Skin epidermis (tissue), 12 donors: Measurements from ENCODE around the gene VPS13D.
A peak's percentile ranks its signal among the peaks of the same experiment; 100 is the strongest.

ENCODE experiments used
- H3K27ac ChIP-seq, 21 experiments: fragments of 200-600 bp; sonication (generic) in 11 of 21; one replicate each; pipeline ENCODE4 v1.5.0; 2020; ENCODE audit warnings: mild to moderate bottlenecking in 3 of 21, inconsistent platforms in 2 of 21, moderate library complexity in 2 of 21
- H3K4me3 ChIP-seq, 7 experiments: fragments of 200-600 bp; sonication (generic) in 2 of 7; one replicate each; pipeline ENCODE4 v1.5.0; 2020; ENCODE audit warnings: inconsistent platforms in 2 of 7, mild to moderate bottlenecking in 2 of 7, moderate library complexity in 1 of 7

The VPS13D gene

DNA sequence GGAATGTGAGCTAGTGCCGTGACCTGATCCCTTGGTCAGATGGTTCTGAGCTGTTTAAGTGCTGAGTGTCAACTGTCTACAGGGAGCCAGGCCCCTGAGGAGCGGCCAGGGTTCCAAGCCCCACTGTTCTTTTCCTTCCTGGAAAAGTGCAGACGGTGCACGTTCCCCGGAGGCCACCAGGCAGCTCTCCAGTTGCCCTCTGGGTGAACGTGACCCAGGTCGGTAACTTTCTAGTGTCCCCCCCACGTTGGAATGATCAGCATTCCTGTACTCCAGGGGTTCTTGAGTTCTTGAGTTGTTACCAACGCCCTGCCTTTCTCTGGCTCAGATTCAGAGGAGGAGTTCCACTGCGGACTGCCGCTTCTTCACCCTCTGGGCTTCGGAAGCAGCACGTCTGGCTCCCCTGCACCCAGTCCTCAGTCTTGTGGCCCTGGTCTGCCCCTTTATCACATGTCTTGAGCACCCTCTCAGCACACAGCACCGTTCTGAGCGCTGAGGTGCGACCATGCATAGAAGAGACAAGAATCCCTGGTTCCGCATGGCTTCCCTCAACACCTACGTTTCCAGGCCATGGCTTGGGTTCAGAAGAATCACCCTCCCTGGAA, 256.7 kb downstream of the VPS13D start:
- Histone ChIP-seq H3K4me3 (no peak overlapping the region), H3K27ac (peak overlapping the region in 2 of 21 experiments; percentile 28 to 71)

DNA sequence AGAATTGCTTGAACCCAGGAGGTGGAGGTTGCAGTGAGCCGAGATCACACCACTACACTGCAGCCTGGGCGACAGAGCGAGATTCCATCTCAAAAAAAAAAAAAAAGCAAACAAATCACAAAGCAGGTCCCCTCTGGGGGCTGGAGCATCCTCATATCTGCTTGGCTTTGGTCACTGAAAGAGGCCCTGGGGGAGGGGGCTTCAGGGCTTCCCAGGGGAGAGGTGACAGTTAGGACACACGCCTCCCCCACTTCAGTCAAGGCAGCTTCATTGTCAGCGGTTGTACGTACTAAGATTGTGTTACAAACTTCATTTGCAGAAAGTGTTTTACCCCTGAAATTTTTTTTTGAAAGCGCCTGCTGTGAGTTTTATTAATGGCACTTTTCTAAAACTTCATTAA, 257.7 kb downstream of the VPS13D start:
- Histone ChIP-seq H3K4me3 (no peak overlapping the region), H3K27ac (no peak overlapping the region)

DNA sequence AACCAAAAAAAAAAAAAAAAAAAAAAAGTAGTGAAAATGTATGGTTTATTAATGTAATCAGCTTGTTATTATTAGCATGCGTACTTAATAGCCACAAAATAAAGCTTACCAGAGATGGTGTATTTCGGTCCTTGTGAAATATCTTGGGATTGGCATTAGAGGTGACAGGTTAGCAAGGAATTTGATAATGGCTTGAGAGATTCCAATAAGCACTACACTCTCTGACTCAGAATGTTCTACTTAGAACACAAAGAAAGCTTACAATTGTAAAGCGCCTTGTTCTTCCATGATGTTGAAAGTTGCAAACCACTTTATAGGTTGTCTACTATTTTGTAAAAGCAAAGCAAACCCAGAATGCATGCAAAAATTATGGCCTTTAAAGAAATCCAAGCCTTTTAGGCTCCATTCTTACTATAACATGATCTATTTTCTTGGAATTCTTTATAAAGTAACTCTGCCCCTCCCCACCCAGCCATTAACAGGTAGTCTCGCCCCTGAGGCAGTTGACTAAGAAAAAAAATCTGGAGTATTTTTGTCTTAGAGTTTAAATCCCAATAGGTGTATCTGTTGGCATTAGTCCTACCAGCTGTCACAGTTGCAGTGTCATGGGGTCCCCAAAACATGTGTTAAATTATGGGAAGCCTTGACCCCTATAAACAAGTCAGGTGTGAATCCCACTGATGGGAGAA, 259.0 kb downstream of the VPS13D start:
- Histone ChIP-seq H3K4me3 (no peak overlapping the region), H3K27ac (no peak overlapping the region)

DNA sequence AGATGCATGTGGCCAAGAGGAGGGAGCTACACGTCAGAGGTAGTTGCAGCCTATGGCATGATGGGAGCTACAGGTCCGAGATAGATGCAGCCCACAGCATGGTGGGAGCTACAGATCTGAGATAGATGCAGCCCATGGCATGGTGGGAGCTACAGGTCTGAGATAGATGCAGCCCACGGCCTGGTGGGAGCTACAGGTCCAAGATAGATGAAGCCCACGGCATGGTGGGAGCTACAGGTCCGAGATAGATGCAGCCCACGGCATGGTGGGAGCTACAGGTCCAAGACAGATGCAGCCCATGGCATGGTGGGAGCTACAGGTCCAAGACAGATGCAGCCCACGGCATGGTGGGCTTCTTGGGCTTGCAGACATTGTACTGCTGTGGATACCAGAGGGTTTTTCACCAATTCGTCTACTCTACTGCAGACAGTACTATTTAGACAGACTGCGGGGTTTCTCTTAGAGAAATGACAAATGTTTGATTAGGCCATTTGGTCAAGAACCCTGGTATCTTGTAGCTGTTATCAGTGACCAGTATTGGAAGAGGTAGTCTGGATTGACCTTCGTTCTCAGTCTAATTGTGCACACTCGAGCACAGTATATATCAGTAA, 260.8 kb downstream of the VPS13D start:
- H3K27ac ChIP-seq = no peak overlapping the region
- H3K4me3 ChIP-seq = no peak overlapping the region

DNA sequence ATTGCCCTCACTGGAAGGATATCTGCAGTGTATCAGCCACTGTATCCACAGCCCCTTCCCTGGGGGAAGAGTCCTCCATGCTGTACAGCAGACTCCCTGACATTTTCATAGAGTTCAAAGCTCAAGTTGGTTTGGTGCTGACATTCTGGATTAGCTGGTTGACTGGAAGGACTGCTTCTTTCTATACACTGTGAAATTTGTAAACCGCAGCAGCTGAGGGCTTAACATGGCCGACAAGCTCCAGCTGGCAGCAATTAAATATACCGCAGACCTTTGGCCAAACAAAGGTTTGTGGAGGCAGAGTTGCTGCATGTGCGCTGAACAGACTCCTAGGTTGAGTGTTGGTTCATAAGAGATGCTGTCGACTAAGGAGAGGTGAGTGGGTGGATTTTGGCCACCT, 261.8 kb downstream of the VPS13D start:
- no peak overlapping the region for H3K4me3 ChIP-seq
- no peak overlapping the region for H3K27ac ChIP-seq

DNA sequence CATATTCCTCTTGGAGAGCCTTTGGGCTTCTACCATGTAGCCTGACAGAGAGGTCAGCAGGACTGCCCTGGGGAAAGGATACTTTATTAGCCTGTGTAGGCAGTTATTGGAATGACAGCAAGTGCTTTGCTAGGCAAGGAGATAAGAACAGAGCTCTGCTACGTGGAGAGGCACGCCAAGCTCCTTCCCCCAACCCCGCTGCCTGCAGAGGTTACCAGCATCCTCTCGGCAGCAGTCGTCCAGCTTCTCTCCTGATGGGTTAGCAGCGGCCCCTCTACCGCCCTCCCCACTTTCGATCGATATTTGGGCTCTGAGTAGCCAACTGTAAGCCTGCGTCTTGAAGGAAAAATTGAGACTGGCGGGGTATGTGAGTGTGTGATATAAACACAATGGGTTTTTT, 265.9 kb downstream of the VPS13D start:
- no peak overlapping the region for H3K4me3 ChIP-seq
- no peak overlapping the region for H3K27ac ChIP-seq

DNA sequence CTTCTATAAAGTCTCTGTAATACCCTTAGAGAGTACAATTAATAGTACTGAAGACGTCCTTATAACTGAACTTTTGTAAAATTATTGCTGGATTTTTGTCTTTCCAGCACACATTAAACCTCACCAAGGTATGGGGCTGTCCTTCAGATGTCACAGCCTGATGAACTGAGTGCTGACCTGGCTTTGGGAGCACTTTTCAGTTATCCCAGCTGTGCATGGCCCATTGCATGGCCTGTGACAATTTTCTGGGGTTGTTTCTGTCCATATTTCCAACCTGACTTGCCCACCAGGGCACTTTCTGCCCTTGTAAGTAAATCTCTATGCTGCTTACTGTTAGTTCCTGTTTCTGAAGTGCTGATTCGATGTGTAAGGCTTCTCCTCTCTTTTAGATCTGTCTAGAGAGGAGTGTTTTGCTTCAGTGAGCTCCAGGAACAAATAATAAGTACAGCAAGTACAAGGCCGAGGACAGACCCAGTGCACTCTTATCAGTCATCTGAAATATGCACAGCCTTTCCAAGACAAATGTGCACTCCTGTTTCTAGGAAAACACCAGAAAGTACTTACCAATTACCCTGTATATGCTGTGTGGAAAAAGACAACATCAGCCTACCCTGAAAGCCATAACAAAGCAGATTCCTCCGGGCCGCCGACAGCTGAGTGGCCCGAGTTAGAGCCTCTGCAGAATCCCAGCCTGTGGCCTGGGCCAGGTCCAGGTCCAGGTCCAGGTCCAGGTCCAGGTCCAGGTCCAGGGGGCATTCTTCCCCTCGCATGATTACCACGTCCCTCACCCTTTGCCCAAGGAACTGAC, 266.5 kb downstream of the VPS13D start:
- Histone ChIP-seq H3K4me3 (no peak overlapping the region), H3K27ac (no peak overlapping the region)

DNA sequence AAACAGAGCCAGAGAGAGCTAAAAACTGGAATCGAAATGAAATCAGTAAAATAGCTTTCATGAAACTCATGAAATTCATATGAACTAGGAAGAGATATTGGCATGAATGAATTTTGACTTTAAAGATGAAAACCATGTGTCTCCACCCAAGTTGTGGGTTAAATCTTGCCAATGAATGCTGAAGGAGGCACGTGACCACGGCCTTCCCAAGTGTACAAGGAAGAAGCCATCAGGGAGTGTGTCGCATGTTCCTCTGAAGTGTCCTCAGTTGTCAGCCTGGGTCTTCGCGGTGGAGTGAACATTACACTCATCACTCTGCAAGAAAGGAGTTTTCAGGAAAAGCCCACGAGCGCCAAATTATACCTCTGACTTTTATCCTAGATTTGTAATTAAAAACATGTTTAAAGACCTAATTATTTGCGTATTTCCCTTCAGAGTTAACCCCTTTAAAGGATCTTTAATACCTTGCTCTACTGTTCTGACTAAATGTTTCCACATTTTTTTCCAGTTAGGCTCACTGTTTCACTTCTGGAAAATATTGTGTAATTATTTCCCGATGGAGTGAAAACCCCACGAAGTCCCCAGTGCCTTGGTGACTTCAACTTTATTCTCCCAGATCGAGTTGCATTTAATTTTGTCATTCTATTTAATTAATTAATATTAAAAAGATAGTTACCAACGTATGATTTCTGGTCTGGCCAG, 269.9 kb downstream of the VPS13D start:
- H3K27ac ChIP-seq = peak overlapping the region in 4 of 21 experiments; percentile 2 to 62 (median 18)

DNA sequence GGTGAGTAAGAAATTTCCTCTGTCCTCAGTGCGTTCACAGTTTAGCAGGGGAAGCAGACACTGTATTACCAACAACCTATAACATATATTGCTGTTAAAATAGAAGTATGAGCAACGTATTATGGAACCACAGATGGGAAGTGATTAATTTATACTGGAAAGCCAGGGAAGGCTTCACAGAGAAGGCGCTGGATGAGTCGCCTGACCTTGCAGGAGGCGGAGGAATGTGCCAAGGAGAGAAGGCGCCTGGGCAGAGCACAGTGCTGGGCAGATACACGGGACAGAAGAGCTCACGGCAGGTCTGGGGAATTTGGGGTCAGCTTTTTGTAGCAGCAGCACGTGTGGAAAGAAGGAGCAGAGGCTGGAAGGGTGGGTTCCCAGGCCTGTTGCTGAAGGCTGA, 271.8 kb downstream of the VPS13D start:
- no peak overlapping the region for H3K27ac ChIP-seq

More for the DNA sequence above, 269.9 kb downstream of the VPS13D start:
- H3K4me3 ChIP-seq = no peak overlapping the region

DNA sequence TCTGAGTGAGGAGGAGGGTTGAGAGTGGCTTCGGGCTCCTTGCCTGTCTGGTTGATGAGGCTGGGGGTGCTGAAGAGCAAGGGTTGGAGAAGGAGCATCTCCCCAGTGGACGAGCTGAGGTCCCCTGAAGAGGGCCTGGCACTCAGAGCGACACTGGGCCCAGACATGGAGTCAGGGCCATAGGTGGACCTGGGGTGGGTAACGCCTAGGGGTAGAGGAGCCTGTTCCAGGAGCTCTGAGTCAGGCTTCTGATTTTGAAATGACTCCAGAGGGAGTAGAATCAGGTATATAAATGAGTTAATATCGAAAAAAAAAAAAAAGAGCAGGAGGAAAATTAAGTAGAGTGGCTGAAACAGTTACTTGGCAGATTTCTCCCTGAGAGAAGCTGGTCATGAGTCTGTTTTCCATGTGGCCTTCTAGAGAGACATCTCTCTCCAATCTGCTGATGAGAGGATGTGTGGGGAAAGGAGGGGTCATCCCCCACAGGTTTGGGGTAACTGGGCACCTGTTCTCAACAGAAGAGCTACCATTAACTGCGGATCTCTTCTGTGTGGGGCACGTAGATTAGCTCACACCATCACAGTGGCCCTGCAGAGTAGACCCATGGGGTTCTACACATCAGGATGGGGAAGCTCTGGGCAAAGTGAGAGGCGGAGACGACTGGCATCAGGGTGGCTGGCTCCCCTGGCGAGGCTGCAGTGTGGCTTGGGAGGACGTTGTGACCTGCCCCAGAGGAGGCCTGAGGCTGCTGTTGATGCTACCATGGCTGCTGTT, 272.7 kb downstream of the VPS13D start:
- no peak overlapping the region for H3K4me3 ChIP-seq
- no peak overlapping the region for H3K27ac ChIP-seq

More for the DNA sequence above, 271.8 kb downstream of the VPS13D start:
- H3K4me3 ChIP-seq = no peak overlapping the region

DNA sequence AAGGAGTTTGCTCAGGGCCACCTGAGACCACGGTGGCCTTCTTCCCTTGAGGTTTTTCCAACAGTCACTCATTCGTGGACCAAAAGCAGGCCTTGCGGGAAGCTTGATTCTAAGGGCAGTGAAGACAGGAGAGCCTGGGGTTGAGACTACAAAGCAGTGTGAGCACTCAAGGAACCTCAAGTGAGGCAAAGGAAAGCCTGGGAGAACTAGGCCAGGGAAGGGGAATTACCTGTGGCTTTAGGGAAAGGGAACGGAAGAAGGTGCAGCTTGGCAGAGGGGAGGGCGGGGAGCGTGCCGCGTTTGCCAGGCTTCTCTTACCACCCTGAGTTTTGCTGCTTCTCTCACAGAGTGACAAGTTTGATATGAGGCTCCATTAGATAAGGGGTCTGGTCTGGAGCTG, 273.9 kb downstream of the VPS13D start:
- H3K27ac ChIP-seq = no peak overlapping the region
- no peak overlapping the region for H3K4me3 ChIP-seq

DNA sequence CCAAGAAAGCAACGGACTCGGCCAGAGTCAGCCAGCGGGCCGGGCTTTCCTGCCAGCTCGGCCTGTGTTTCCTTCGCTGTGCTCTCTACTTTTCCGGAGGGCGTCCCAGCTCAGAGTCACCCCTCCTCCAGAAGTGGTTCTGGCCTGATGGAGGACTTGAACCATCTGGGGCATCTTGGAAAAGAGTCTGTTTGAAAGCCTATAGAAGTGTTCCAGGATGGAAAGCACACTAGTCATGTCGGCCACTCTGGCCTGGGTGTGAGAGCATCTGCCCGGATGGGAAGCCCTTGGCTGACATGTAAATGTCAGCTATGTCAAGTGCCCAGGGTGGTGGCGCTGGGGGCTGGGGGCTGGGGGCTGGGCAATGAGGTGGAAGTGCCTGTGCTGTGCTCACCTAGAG, 274.8 kb downstream of the VPS13D start:
- no peak overlapping the region for H3K27ac ChIP-seq

DNA sequence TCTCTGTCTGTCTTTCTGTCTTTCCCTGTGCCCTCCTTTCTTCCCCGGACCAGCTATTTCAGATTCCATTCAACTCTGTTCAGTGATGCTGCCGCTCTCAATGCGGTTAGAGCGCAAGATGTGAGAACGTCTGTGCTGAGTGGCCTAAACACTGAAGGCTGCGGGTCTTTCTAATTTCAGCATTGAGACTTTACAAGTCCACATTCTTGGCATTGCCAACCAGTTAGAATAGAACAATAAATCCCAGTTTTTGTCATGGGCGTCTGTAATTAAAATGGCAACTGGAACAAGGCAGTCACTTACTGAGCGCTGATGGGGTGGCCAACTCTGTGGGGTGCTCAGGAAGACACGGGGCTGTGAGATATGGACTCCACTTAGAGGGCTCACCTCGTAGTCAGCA, 275.4 kb downstream of the VPS13D start:
- no peak overlapping the region for H3K4me3 ChIP-seq
- no peak overlapping the region for H3K27ac ChIP-seq

More for the DNA sequence above, 274.8 kb downstream of the VPS13D start:
- H3K4me3 ChIP-seq = no peak overlapping the region

DNA sequence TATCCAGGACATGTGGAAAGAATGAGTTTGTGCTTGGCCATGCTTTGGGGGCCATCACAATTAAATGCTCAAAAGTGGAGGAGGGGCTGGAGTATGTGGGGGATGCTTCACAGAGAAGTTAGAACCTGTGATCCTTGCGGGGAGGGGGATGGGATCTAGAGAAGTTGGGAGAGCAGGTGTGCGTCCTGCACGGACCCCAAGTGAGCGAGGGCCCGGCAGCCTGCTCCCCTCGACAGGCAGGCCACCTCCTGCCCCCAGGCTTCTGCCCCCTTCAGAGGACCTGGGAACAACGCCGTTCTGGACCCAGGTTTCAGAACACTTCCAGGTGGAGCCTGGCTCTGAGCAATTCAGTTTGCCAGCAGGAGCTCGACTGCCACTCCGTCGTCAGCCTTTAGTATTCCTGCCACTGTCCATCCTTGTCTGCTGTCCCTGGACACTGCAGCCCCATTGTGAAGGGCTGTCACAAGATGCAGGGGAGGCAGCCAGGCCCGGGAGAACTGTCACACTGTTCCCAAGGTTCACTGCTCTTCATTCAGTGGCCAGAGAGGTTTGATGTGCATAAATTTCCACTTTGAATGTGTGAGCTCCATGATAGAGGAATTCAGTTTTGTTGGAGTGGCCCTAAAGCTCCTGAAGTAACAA, 275.9 kb downstream of the VPS13D start:
- Histone ChIP-seq H3K4me3 (no peak overlapping the region), H3K27ac (no peak overlapping the region)

DNA sequence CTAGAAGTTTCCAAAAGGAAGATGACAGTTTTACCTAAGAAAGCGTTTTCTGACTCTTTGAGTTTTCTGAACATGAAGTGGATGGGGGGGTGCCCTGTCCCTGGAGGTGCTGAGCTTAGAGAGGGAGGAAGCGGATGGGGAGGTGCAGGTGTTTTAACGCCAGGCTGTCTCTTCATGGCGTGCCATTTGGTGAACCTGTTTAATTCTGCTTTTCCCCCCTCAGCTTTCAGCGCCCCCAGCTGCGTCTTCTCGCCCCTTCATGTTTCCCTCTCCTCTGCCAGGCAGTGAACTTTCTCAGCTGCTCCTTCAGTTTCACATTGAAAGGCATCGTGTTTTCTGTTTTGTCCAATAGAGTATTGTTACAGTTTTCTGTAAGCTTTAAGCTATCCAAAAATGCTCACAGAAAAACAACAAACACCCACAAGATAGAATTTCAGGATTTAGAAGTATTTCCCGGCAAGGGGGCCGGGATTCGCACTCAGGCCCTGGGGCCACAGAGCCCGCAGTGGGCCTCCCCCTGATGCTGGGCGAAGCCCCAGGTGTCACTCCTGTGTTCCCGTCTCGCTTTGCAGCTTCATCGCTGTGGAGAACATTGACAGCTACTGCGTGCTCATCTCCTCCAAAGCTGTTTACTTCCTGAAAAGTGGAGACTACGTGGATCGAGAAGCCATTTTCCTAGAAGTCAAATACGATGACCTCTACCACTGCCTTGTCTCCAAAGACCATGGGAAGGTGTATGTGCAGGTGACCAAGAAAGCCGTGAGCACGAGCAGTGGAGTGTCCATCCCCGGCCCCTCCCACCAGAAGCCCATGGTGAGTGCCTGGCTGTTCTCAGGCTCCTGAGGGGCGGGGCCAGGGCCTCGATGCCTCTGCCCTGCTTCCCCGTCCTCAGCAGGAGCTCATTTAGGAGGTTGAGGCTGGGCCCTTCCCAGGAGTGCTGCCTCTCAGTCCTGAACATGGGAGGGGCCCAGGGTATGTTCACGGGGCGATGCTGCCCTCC, 276.8 kb downstream of the VPS13D start:
- Histone ChIP-seq H3K27ac (no peak overlapping the region), H3K4me3 (no peak overlapping the region)

DNA sequence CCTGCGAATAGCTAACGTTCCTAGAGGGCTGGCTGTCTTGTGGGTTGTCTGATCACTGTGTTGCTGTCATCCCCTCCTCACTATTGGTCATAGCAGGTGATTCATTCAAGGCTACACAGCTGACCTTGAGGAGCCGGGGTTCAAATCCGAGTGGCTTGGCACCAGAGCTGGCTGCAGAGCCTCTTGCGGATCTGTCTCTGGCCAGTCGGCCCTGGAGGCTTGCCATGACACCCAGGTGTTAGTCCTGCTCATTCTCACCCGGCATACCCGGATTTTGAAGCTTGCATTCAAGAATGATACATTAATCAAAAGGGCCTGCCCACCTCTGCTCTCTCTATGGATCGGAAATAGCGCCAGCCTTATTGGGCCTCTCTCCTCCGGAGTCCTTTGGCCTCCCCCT, 277.8 kb downstream of the VPS13D start:
- Histone ChIP-seq H3K4me3 (no peak overlapping the region), H3K27ac (no peak overlapping the region)

DNA sequence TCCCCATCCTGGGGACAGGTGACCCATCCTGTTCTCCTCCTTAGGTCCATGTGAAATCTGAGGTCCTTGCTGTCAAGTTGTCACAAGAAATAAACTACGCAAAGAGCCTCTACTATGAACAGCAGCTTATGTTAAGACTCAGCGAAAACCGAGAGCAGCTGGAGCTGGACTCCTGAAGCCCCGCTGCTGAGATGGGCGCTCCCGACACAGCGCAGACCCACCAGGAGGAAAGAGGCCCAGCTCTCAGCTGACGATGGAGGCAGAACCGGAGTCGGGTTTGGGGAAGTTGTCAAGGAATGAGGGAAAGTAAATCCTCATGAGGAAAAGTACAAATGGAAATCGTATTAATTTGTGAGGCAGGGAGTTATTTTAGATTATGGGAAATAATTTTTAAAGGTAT, 279.0 kb downstream of the VPS13D start:
- Histone ChIP-seq H3K27ac (no peak overlapping the region), H3K4me3 (no peak overlapping the region)

DNA sequence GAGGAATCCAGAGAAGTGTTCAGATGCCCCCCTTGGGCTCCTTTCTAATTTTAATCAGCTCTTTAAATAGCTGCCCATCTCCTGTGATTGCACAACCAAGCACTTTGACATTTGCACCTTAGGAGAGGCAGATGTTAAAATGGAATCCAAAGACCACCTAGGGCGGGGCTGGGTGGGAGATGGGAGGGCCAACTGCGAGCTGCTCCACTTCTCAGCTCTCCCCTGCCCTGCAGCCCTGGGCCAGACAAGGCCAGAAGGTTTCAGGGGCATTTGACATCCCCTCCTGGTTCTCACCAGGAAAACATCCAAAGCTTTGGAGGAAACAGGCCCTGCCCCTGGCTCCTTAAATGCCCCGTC, 281.3 kb downstream of the VPS13D start:
- Histone ChIP-seq H3K4me3 (no peak overlapping the region), H3K27ac (peak overlapping the region in 16 of 21 experiments; percentile 10 to 83 (median 58))
